Mucosa of gallbladder (tissue), 1 donor: ENCODE data around the gene GYS1. TPM values are rescaled to one million over a fixed set of nuclear protein-coding genes. Genes with fewer than 3 reads are reported as not detected.
"Not testable (repeated sequence)": the region's sequence is repeated elsewhere in the genome, so short reads cannot be mapped to it uniquely, and the experiment has no call there.

Source experiments
- DNase-seq: peaks from one replicate; pipeline ENCODE4 v3.0.0-alpha.2; 2020; ENCODE audit warnings: low spot score
- total RNA-seq: library from RNA; stranded (reverse); gene quantifications from one replicate; pipeline ENCODE4 v1.2.1, GENCODE V29; 2021
- donor health status: DM: no; HTN: no; CAD: no.

GYS1 gene
- total RNA-seq, 1 donor from 2014 or later, result 41.3 TPM

DNA sequence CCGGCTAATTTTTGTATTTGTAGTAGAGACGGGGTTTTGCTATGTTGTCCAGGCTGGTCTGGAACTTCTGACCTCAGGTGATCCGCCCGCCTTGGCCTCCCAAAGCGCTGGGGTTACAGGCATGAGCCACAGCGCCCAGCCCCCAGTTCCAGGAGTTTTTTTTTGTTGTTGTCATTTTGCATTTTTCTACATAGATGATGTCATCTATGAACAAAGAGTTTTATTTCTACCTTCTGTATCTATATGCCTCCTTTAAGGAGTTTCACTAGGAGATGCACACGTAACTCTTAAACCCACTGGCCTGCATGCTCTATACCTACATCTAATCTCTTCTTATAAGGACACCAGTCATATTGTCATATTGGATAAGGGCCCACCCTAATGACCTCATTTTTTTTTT is 54.9 kb downstream of the GYS1 start:
- no peak for DNase-seq

DNA sequence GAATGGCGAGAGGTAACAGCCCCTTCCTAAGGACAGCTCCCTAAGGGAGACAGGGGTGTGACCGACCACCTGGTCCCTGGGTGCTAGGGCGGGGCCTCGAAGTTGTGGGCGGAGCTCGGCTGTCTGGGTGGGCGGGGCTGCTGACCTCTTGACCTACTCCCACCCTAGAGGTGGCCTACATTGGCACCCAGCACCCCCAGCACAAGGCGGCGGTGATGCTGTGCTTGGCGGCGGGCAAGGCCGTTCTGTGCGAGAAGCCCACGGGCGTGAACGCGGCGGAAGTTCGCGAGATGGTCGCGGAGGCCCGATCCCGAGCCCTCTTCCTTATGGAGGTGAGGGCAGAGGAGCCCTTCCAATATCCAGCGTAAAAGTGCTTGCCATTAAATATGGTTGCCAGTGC is 57.2 kb downstream of the GYS1 start:
- no peak for DNase-seq

GRCh38 chr19:48934837-48935236 is 58.3 kb downstream of the GYS1 start:
- no peak for DNase-seq

DNA sequence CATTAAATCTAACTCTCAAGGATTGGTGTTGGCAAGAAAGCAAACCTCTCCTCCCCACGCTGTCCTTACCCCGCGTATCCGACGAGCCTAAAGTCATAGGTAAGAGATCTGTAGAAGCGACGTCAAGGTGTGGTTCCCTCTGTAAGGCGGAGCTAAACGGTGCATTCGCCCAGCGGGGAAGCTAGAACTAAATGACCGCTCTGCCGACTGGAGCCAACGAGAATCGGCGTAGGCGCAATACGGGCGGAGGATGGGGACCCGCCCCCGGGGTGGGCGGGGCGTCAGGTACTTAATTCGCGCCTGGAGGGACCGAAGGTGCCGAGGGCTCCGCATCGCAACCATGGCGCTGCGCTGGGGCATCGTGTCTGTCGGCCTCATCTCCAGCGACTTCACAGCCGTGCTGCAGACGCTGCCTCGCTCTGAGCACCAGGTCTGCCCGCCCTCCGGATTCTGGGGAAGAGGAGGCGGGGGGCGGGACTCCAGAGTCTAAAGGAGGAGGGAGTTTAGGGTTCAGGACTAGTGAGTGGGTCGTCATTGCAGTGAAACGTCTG is 59.7 kb downstream of the GYS1 start, which contains the start of gene DHDH:
TSS of gene DHDH (plus strand) at position 318 of the 551 bp plus-strand sequence. CDS start at position 341, 23 bp downstream.
- DNase-seq, result peak; percentile 84

DNA sequence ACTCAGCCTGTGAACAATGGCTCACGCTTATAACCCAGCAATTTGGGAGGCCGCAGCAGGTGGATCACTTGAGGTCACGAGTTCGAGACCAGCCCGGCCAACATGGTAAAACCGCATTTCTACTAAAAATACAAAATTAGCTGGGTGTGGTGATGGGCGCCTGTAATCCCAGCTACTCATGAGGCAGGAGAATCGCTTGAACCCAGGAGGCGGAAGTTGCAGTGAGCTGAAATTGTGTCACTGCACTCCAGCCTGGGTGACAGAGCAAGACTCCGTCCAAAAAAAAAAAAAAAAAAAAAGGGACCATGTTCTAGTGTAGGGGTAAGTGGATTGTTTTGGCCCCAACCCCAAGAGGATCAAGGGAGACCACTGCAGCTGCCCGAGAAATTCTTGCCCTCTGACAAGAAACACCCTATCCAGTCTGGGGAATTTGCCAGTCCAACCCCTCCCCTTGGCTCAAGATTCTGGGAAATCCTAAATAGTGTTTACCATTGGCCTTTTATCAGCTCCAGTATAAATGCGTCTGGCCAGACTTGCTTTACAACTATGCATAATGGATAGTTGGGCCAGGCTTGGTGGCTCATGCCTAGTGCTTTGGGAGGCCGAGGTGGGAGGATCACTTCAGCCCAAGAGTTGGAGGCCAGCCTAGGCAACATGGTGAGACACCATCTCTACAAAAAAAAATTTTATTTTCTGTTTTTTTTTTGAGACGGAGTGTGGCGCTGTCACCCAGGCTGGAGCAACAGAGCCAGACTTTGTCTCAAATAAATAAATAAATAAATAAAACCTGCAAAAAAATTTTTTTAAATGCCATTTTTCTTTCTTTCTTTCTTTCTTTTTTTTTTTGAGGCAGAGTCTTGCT is 64.7 kb downstream of the GYS1 start:
- no peak for DNase-seq

- DNase-seq, result not testable (repeated sequence)
Measured at GRCh38 chr19:48927692-48928091, 65.4 kb downstream of the GYS1 start.

GRCh38 chr19:48926909-48927308 is 66.2 kb downstream of the GYS1 start:
- peak; percentile 61 for DNase-seq

- DNase-seq, result not testable (repeated sequence)
Measured at GRCh38 chr19:48925890-48926289, 67.2 kb downstream of the GYS1 start.

GRCh38 chr19:48925240-48925843 is 67.8 kb downstream of the GYS1 start:
- no peak for DNase-seq

DNA sequence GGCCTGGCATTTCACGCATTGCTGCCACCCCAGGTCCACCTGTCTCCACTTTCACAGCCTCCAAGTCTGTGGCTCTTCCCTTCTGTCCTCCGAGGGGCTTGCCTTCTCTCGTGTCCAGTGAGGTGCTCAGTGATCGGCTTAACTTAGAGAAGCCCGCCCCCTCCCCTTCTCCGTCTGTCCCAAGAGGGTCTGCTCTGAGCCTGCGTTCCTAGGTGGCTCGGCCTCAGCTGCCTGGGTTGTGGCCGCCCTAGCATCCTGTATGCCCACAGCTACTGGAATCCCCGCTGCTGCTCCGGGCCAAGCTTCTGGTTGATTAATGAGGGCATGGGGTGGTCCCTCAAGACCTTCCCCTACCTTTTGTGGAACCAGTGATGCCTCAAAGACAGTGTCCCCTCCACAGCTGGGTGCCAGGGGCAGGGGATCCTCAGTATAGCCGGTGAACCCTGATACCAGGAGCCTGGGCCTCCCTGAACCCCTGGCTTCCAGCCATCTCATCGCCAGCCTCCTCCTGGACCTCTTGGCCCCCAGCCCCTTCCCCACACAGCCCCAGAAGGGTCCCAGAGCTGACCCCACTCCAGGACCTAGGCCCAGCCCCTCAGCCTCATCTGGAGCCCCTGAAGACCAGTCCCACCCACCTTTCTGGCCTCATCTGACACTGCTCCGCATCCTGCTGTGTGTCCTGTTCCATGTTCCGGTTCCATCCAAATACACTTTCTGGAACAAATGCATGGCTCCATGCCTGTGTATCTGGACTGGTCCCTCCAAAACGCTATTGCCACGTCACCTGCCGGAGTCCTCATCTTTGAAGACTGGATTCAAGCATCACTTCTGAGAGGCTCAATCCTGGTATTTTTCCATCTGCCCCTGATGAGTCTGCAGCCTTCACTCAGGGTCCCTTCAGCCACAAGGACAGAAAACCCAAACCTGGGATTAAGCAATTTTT is 70.3 kb downstream of the GYS1 start:
- DNase-seq, result no peak

- no peak for DNase-seq
Measured at GRCh38 chr19:48921721-48922500, 71.2 kb downstream of the GYS1 start.

- DNase-seq, result no peak
Measured at GRCh38 chr19:48920949-48921348, 72.2 kb downstream of the GYS1 start.

GRCh38 chr19:48919271-48919670 is 73.8 kb downstream of the GYS1 start:
- not testable (repeated sequence) for DNase-seq

DNA sequence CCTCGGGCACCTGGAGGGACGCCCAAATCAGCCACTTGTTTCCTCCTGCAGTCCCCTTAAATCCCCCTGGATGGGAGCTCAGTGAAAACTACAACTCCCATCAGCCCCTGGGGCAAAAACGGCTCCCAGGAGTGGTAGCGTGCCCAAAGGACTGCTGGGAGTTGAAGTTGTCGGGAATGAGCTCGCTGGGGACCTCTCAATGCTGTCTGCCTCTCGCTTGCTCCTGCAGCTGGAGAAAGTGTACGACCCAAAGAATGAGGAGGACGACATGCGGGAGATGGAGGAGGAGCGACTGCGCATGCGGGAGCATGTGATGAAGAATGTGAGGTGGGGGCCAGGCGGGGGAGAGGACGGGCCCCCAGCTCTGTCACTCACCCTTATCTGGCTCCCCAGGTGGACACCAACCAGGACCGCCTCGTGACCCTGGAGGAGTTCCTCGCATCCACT is 74.3 kb downstream of the GYS1 start:
- no peak for DNase-seq

Other genes with a start within 250 kb of the GYS1 start
- gene IZUMO1, start 246.4 kb downstream of the GYS1 start, total RNA-seq, result 0.20 TPM
- gene FUT1, start 240.7 kb downstream of the GYS1 start, total RNA-seq, result 1.0 TPM
- gene FGF21, start 237.8 kb downstream of the GYS1 start, total RNA-seq, result not detected
- 56.3 TPM for gene BCAT2, start 182.3 kb downstream of the GYS1 start, total RNA-seq
- gene HSD17B14, start 156.8 kb downstream of the GYS1 start, total RNA-seq, result 10.6 TPM
- 18.9 TPM for gene PLEKHA4, start 124.7 kb downstream of the GYS1 start, total RNA-seq
- 42.7 TPM for gene PPP1R15A, start 120.9 kb downstream of the GYS1 start, total RNA-seq
- 0.75 TPM for gene TULP2, start 94.6 kb downstream of the GYS1 start, total RNA-seq
- 292 TPM for gene NUCB1, start 93.0 kb downstream of the GYS1 start, total RNA-seq
- gene DHDH, start 59.6 kb downstream of the GYS1 start, total RNA-seq, result 1.9 TPM
- 110 TPM for gene BAX, start 38.4 kb downstream of the GYS1 start, total RNA-seq
- 4,398 TPM for gene FTL, start 28.0 kb downstream of the GYS1 start, total RNA-seq
- gene RUVBL2, start 578 bp upstream of the GYS1 start, total RNA-seq, result 60.3 TPM
- not detected for gene LHB, start 23.8 kb upstream of the GYS1 start, total RNA-seq
- gene CGB3, start 31.0 kb upstream of the GYS1 start, total RNA-seq, result not detected
- gene CGB2, start 38.6 kb upstream of the GYS1 start, total RNA-seq, result not detected
- gene CGB1, start 43.6 kb upstream of the GYS1 start, total RNA-seq, result not detected
- gene CGB5, start 50.5 kb upstream of the GYS1 start, total RNA-seq, result not detected
- not detected for gene CGB8, start 55.8 kb upstream of the GYS1 start, total RNA-seq
- 0.14 TPM for gene CGB7, start 64.4 kb upstream of the GYS1 start, total RNA-seq
- gene NTF4, start 71.5 kb upstream of the GYS1 start, total RNA-seq, result 0.26 TPM
- not detected for gene KCNA7, start 79.4 kb upstream of the GYS1 start, total RNA-seq
- gene SNRNP70, start 92.1 kb upstream of the GYS1 start, total RNA-seq, result 300 TPM
- 6.8 TPM for gene LIN7B, start 121.1 kb upstream of the GYS1 start, total RNA-seq
- gene C19orf73, start 125.8 kb upstream of the GYS1 start, total RNA-seq, result 2.7 TPM
- gene PPFIA3, start 126.2 kb upstream of the GYS1 start, total RNA-seq, result 9.7 TPM
- gene HRC, start 162.1 kb upstream of the GYS1 start, total RNA-seq, result 2.1 TPM
- gene TRPM4, start 164.5 kb upstream of the GYS1 start, total RNA-seq, result 145 TPM